Measurements from ENCODE around the gene KDM5A.

GRCh38 chr12:337039-337438, 52.1 kb downstream of the KDM5A start:
- no peak for TF ChIP-seq POLR2A (IDR thresholded peaks at IDR 0.05; ENCODE audit: low read length)
- no peak for TF ChIP-seq GATA1 (IDR thresholded peaks at IDR 0.05; ENCODE audit: low read depth, low read length)

Data from erythroblast (primary cell).